ENCODE data around the gene PAM. TPM values are rescaled to one million over a fixed set of nuclear protein-coding genes. Genes with fewer than 3 reads are reported as not detected.

The PAM gene
- 11.0 TPM for polyA plus RNA-seq (2012; ENCODE audit: insufficient read length, low read depth)

- TF ChIP-seq SIN3A (IDR thresholded peaks at IDR 0.05; ENCODE audit: borderline replicate concordance, insufficient read depth, low read length) (no peak), FOXP2 (optimal IDR thresholded peaks at IDR 0.05; ENCODE audit: borderline replicate concordance, extremely low read depth, extremely low read length, insufficient read depth) (peak; percentile 26), TAF1 (IDR thresholded peaks at IDR 0.05; ENCODE audit: borderline replicate concordance, insufficient read depth, low read length) (no peak; the same call in 1 of the 2 replicates), POLR2AphosphoS5 (IDR thresholded peaks at IDR 0.05; ENCODE audit: low read depth, low read length) (0 out of 2 replicates have a peak, but pooled peaks have one; percentile 47)
- TF ChIP-seq, protein P1, sequence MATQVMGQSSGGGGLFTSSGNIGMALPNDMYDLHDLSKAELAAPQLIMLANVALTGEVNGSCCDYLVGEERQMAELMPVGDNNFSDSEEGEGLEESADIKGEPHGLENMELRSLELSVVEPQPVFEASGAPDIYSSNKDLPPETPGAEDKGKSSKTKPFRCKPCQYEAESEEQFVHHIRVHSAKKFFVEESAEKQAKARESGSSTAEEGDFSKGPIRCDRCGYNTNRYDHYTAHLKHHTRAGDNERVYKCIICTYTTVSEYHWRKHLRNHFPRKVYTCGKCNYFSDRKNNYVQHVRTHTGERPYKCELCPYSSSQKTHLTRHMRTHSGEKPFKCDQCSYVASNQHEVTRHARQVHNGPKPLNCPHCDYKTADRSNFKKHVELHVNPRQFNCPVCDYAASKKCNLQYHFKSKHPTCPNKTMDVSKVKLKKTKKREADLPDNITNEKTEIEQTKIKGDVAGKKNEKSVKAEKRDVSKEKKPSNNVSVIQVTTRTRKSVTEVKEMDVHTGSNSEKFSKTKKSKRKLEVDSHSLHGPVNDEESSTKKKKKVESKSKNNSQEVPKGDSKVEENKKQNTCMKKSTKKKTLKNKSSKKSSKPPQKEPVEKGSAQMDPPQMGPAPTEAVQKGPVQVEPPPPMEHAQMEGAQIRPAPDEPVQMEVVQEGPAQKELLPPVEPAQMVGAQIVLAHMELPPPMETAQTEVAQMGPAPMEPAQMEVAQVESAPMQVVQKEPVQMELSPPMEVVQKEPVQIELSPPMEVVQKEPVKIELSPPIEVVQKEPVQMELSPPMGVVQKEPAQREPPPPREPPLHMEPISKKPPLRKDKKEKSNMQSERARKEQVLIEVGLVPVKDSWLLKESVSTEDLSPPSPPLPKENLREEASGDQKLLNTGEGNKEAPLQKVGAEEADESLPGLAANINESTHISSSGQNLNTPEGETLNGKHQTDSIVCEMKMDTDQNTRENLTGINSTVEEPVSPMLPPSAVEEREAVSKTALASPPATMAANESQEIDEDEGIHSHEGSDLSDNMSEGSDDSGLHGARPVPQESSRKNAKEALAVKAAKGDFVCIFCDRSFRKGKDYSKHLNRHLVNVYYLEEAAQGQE (IDR thresholded peaks at IDR 0.05; ENCODE audit: insufficient read depth in 1 of 2, low read depth in 2 of 2, low read length in 2 of 2) = 0 out of 4 replicates have a peak, but pooled peaks of 1 of the 2 experiments have one; percentile 8
Measured at GRCh38 chr5:102754767-102755431, at the start of gene PAM. PAM (plus strand) TSS chr5:102755305; CDS start chr5:102866196, 110,891 bp downstream.

DNA sequence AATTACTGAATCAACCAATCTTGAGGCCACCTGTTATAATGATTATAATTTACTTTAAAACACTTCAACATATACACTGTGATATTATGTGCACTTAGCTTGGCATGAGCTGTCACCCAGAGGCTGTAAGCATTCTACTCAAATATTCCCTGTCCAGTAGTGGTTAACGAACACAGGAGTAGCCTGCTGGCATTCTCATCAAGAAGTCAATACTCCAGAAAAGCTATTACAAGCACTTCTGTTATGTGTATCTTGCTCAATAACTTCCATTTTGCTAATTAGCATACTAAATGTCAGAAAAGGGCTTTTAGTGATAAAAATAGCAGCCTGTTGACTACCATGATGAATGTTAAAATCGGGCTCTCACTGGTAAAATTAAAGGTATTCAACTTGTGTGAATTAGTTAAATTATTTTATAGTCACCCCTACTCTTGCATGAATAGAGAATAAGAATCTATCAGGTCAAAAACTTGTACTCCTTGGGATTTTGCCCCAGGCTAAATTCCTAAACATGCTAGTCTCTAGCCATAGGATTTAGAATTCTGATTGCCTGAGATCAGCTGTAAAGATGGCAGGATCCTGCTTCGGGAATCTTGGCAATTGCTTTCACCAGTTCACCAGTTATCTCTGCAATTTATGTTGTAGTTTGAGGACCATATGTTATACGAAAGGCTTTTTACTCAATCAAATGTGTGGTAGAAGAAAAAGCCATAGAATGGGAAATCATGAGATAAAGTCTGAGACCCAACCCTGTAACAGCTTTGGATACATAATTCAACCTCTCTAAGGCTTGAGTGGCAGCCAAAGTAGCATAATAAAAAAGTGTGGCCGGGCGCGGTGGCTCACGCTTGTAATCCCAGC lies 43.4 kb upstream of the PAM start:
- TF ChIP-seq, protein P1 (IDR thresholded peaks at IDR 0.05; ENCODE audit: insufficient read depth in 1 of 2, low read depth in 2 of 2, low read length in 2 of 2) = no peak
- TF ChIP-seq POLR2AphosphoS5 (IDR thresholded peaks at IDR 0.05; ENCODE audit: low read depth, low read length) (no peak), FOXP2 (optimal IDR thresholded peaks at IDR 0.05; ENCODE audit: borderline replicate concordance, extremely low read depth, extremely low read length, insufficient read depth) (no peak), SIN3A (IDR thresholded peaks at IDR 0.05; ENCODE audit: borderline replicate concordance, insufficient read depth, low read length) (no peak), TAF1 (IDR thresholded peaks at IDR 0.05; ENCODE audit: borderline replicate concordance, insufficient read depth, low read length) (no peak)

GRCh38 chr5:102713278-102713677 lies 41.8 kb upstream of the PAM start:
- TF ChIP-seq FOXP2 (optimal IDR thresholded peaks at IDR 0.05; ENCODE audit: borderline replicate concordance, extremely low read depth, extremely low read length, insufficient read depth) = no peak
- TF ChIP-seq, protein P1 (IDR thresholded peaks at IDR 0.05; ENCODE audit: insufficient read depth in 1 of 2, low read depth in 2 of 2, low read length in 2 of 2) = no peak
- TF ChIP-seq POLR2AphosphoS5 (IDR thresholded peaks at IDR 0.05; ENCODE audit: low read depth, low read length) = no peak
- TF ChIP-seq SIN3A (IDR thresholded peaks at IDR 0.05; ENCODE audit: borderline replicate concordance, insufficient read depth, low read length) = no peak
- no peak for TF ChIP-seq TAF1 (IDR thresholded peaks at IDR 0.05; ENCODE audit: borderline replicate concordance, insufficient read depth, low read length)

DNA sequence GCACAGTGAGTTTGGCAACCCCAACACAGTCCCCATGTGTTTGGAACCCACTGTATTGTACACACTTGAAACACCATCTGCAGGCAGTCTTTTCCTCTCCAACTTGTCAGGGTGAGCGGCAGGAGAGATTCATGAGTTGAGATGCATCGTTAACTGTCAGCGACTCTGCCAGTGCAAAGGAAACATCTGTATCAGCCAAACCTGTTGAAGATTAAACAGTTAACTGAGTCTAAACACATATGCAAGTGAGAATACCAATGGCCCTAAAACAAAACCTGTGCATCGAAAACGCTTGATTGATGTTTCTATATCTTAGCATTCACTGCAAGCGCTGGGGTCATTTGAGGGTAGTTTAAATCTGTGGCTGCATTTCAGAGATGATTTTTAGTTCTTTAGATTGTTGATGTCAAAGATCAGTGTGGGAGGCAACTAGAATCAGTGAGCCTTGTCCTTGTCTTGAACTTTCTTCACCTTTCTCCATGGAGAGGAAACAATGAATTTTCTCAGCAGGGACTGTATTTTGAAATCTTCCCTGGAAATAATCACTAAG lies 41.3 kb upstream of the PAM start:
- TF ChIP-seq POLR2AphosphoS5 (IDR thresholded peaks at IDR 0.05; ENCODE audit: low read depth, low read length) (no peak), FOXP2 (optimal IDR thresholded peaks at IDR 0.05; ENCODE audit: borderline replicate concordance, extremely low read depth, extremely low read length, insufficient read depth) (no peak), TAF1 (IDR thresholded peaks at IDR 0.05; ENCODE audit: borderline replicate concordance, insufficient read depth, low read length) (no peak), SIN3A (IDR thresholded peaks at IDR 0.05; ENCODE audit: borderline replicate concordance, insufficient read depth, low read length) (no peak)
- TF ChIP-seq, protein P1 (IDR thresholded peaks at IDR 0.05; ENCODE audit: insufficient read depth in 1 of 2, low read depth in 2 of 2, low read length in 2 of 2) = no peak

Measured in PFSK-1 (cell line).